Adrenal gland (tissue), 12 donors: ENCODE results near the gene TSPAN18. TPM values are rescaled to one million over a fixed set of nuclear protein-coding genes. Genes with fewer than 3 reads are reported as not detected.

Experiments
- DNase-seq, 7 donors: peaks; one replicate each; pipeline ENCODE4 v3.0.0-alpha.2; 2019 to 2020
- H3K27ac ChIP-seq, 5 donors: fragments of 200-600 bp; sonication (generic) in 4 of 5; 1 replicate in 3 of 5; 2 replicates in 2 of 5; pipeline versions ENCODE4 v1.5.1 to v1.8.0; 2016 to 2020; ENCODE audit warnings: mild to moderate bottlenecking in 1 of 5
- H3K27me3 ChIP-seq: fragments of 200-600 bp; 2 replicates; pipeline ENCODE4 v1.8.0; 2021
- H3K36me3 ChIP-seq, 2 donors: fragments of 200-600 bp; replicated peaks in 1 of 2; 1 replicate in 1 of 2; 2 replicates in 1 of 2; pipeline versions ENCODE4 v1.5.1 to v1.8.0; 2018 to 2022
- H3K4me1 ChIP-seq, 2 donors: fragments of 200-600 bp; replicated peaks in 1 of 2; 1 replicate in 1 of 2; 2 replicates in 1 of 2; pipeline versions ENCODE4 v1.5.1 to v1.8.0; 2018 to 2021
- H3K4me3 ChIP-seq, 4 donors: fragments of 200-600 bp; sonication (generic) in 3 of 4; one replicate each; pipeline ENCODE4 v1.5.1; 2016 to 2018
- H3K9me3 ChIP-seq, 3 donors: fragments of 200-600 bp; sonication (generic) in 1 of 3; replicated peaks in 1 of 3; 1 replicate in 2 of 3; 2 replicates in 1 of 3; pipeline versions ENCODE4 v1.5.1 to v1.8.0; 2016 to 2021
- CTCF ChIP-seq, 6 experiments: fragments of 450-650 bp in 4 of 6; fragments of 200-600 bp in 2 of 6; sonication (generic) in 1 of 6; IDR thresholded peaks; 1 replicate in 5 of 6; 2 replicates in 1 of 6; pipeline versions ENCODE4 v1.5.1 to v1.8.0; 2016 to 2021; ENCODE audit warnings: antibody characterized with exemption in 6 of 6, mild to moderate bottlenecking in 2 of 6, moderate library complexity in 1 of 6
- POLR2A ChIP-seq, 2 donors: fragments of 450-650 bp; IDR thresholded peaks; one replicate each; pipeline ENCODE4 v1.6.1; 2017; ENCODE audit warnings: antibody characterized with exemption in 2 of 2, mild to moderate bottlenecking in 2 of 2, moderate library complexity in 1 of 2
- WGBS, 4 donors: extraction: QIAGEN DNeasy Blood & Tissue Kit in 2 of 4; methylation state at CpG; one replicate each; pipeline versions ENCODE4 v1.1.5 to v1.1.7; 2013 to 2017; 5-methylcytosine and 5-hydroxymethylcytosine counted together
- intact Hi-C, 2 donors: fragments of 100-400 bp; cut with DNase I; formaldehyde crosslinking; loops; one replicate each; pipeline versions ENCODE4 v1.14.1 to v1.15.0; 2022 to 2023
- polyA plus RNA-seq, 3 donors: library from polyadenylated mRNA; stranded (reverse); fragments of 200-250 nt in 2 of 3; fragments of 350-450 nt in 1 of 3; fragmentation: Illumina TruSeq in 1 of 3; extraction: RNeasy Lipid Tissue Mini Kit (QIAGEN cat#74804) in 1 of 3; gene quantifications; one replicate each; pipeline ENCODE4 v1.2.3, GENCODE V29; 2013 to 2014
- total RNA-seq, 9 donors: library from RNA; depleted of rRNA in 4 of 9; stranded (reverse); fragments of >200 nt in 4 of 9; fragments of 120-200 nt in 1 of 9; fragmentation: NEBNext Ultra II Directional in 1 of 9; extraction: Animal tissue kit (Norgen Biotek cat#: 25700) in 1 of 9; gene quantifications; one replicate each; pipeline versions ENCODE4 v1.1.0 to v1.2.4, GENCODE V29; 2013 to 2023
- donor health status: healthy with polysubstance abuse.
- donor health status: Bipolar disorder and iron deficiency.
- donor health status: DM: yes; HTN: yes; CAD: no.
- donor health status: DM: no; HTN: no; CAD: no.
- donor health status: DM: no; HTN: no; CAD: no.
- donor health status: DM: yes; HTN: yes; CAD: no.

The TSPAN18 gene
- total and polyA plus RNA-seq, 12 donors = 24.5 to 168 (median 58.4) TPM

- DNase-seq = peak in 2 of 7 donors; percentile 17 to 47
- 49 to 65% (median 57%) methylated on average over 5 of the region's 5 CpGs for WGBS, 4 donors
- no peaks in the 10 kb centered on the region for H3K36me3 ChIP-seq
- H3K27me3 ChIP-seq = no peaks in the 10 kb centered on the region
- no peak overlapping the region for H3K4me3 ChIP-seq
- H3K4me1 ChIP-seq = peaks cover 23 to 65% of the 10 kb centered on the region in 2 donors
- H3K27ac ChIP-seq = peak overlapping the region in 3 of 5 donors; percentile 14 to 88 (median 49)
- TF ChIP-seq CTCF (IDR thresholded peaks at IDR 0.05) (no peak), POLR2A (IDR thresholded peaks at IDR 0.05) (no peak)
- H3K9me3 ChIP-seq = peaks cover 0 to 7% (median 0%) of the 10 kb centered on the region in 3 donors
- intact Hi-C loops = no loop called here
These were observed 36.5 kb downstream of the TSPAN18 start for GRCh38 chr11:44763121-44763820.

GRCh38 chr11:44764583-44764982 lies 37.8 kb downstream of the TSPAN18 start:
- peaks cover 0 to 7% (median 0%) of the 10 kb centered on the region in 3 donors for H3K9me3 ChIP-seq
- H3K27ac ChIP-seq = peak overlapping the region in 2 of 5 donors; percentile 88 to 92
- intact Hi-C loops = no loop called here

GRCh38 chr11:44765026-44765595 lies 38.3 kb downstream of the TSPAN18 start:
- Histone ChIP-seq H3K4me3 (no peak overlapping the region), H3K4me1 (peaks cover 23 to 61% of the 10 kb centered on the region in 2 donors), H3K27ac (peak overlapping the region in 4 of 5 donors; percentile 62 to 92 (median 86)), H3K9me3 (peaks cover 0 to 7% (median 0%) of the 10 kb centered on the region in 3 donors), H3K36me3 (no peaks in the 10 kb centered on the region), H3K27me3 (no peaks in the 10 kb centered on the region)
- 91 to 96% (median 95%) methylated on average over 7 to 8 of the region's 8 CpGs for WGBS, 4 donors
- intact Hi-C loops = no loop called here
- peak in 2 of 7 donors; percentile 12 to 46 for DNase-seq
- TF ChIP-seq CTCF (IDR thresholded peaks at IDR 0.05) = no peak
- no peak for TF ChIP-seq POLR2A (IDR thresholded peaks at IDR 0.05)

More at GRCh38 chr11:44764583-44764982, 37.8 kb downstream of the TSPAN18 start:
- Histone ChIP-seq H3K36me3 (no peaks in the 10 kb centered on the region), H3K27me3 (no peaks in the 10 kb centered on the region), H3K4me3 (no peak overlapping the region), H3K4me1 (peaks cover 23 to 65% of the 10 kb centered on the region in 2 donors)
- WGBS, 4 donors = 89 to 97% (median 93%) methylated on average over 4 of the region's 4 CpGs
- peak in 2 of 7 donors; percentile 6 to 29 for DNase-seq
- TF ChIP-seq POLR2A (IDR thresholded peaks at IDR 0.05) (no peak), CTCF (IDR thresholded peaks at IDR 0.05) (no peak)

- Histone ChIP-seq H3K4me3 (no peak overlapping the region), H3K27me3 (no peaks in the 10 kb centered on the region), H3K27ac (peak overlapping the region; percentile 62 to 92 (median 83)), H3K4me1 (peaks cover 20 to 55% of the 10 kb centered on the region in 2 donors), H3K36me3 (no peaks in the 10 kb centered on the region), H3K9me3 (peaks cover 0 to 7% (median 0%) of the 10 kb centered on the region in 3 donors)
- no peak for DNase-seq
- intact Hi-C loops = no loop called here
- TF ChIP-seq POLR2A (IDR thresholded peaks at IDR 0.05) (no peak), CTCF (IDR thresholded peaks at IDR 0.05) (no peak)
- WGBS, 4 donors = 89 to 98% (median 96%) methylated on average over 3 of the region's 3 CpGs
These were observed 38.9 kb downstream of the TSPAN18 start for GRCh38 chr11:44765676-44766075.
